Natural killer cell (primary cell): ENCODE measurements around the gene TSPAN31. TPM values are rescaled to one million over a fixed set of nuclear protein-coding genes. Genes with fewer than 3 reads are reported as not detected.

ENCODE experiments used
- ATAC-seq, 3 donors: fragments of 150-1000 bp in 2 of 3; fragments of 200-7000 bp in 1 of 3; cut with Tn5 transposase; 1 replicate in 1 of 3; 2 replicates in 2 of 3; pipeline ENCODE4 v1.10.0; 2021; ENCODE audit warnings: mild to moderate bottlenecking in 2 of 3, moderate library complexity in 2 of 3
- DNase-seq, 2 donors: peaks; one replicate each; pipeline versions ENCODE4 v3.0.0 to v3.0.0-alpha.2; 2013 to 2021; ENCODE audit warnings: mixed read lengths in 1 of 2
- H3K27ac ChIP-seq: one replicate; pipeline ENCODE4 v1.5.1; 2013; ENCODE audit warnings: mild to moderate bottlenecking, low read length
- H3K27me3 ChIP-seq: one replicate; pipeline ENCODE4 v1.6.1; 2013; ENCODE audit warnings: low read length; ENCODE audit not compliant: control insufficient read depth, insufficient read depth
- H3K36me3 ChIP-seq: one replicate; pipeline ENCODE4 v1.6.1; 2013; ENCODE audit warnings: low read length; ENCODE audit not compliant: control insufficient read depth, insufficient read depth
- H3K4me1 ChIP-seq: one replicate; pipeline ENCODE4 v1.6.1; 2013; ENCODE audit warnings: low read length; ENCODE audit not compliant: control insufficient read depth, insufficient read depth
- H3K4me3 ChIP-seq: one replicate; pipeline ENCODE4 v1.5.1; 2013; ENCODE audit warnings: low read length
- H3K9me3 ChIP-seq: one replicate; pipeline ENCODE4 v1.6.1; 2013; ENCODE audit warnings: low read length; ENCODE audit not compliant: control insufficient read depth, insufficient read depth
- H3K27ac Mint-ChIP-seq, 2 donors: one replicate each; pipeline ENCODE4 v1.8.0; 2022; ENCODE audit warnings: mild to moderate bottlenecking in 2 of 2, mixed read lengths in 2 of 2, moderate library complexity in 1 of 2
- H3K27me3 Mint-ChIP-seq, 2 donors: one replicate each; pipeline ENCODE4 v1.8.0; 2022; ENCODE audit warnings: low read depth in 2 of 2, mixed read lengths in 2 of 2
- H3K36me3 Mint-ChIP-seq: one replicate; pipeline ENCODE4 v1.8.0; 2022; ENCODE audit warnings: mixed read lengths
- H3K4me1 Mint-ChIP-seq, 2 donors: one replicate each; pipeline ENCODE4 v1.8.0; 2022; ENCODE audit warnings: mixed read lengths in 2 of 2
- H3K4me3 Mint-ChIP-seq: one replicate; pipeline ENCODE4 v1.8.0; 2022; ENCODE audit warnings: mild to moderate bottlenecking, moderate library complexity, mixed read lengths
- H3K9me3 Mint-ChIP-seq, 2 donors: one replicate each; pipeline ENCODE4 v1.8.0; 2022; ENCODE audit warnings: mixed read lengths in 2 of 2
- WGBS: methylation state at CpG from one replicate; pipeline ENCODE4 v1.1.7; 2013; ENCODE audit warnings: missing lambda C conversion rate; ENCODE audit not compliant: insufficient coverage; 5-methylcytosine and 5-hydroxymethylcytosine counted together
- intact Hi-C: fragments of 100-400 bp; cut with micrococcal nuclease; formaldehyde crosslinking; loops from one replicate; pipeline ENCODE4 v1.14.2; 2022
- total RNA-seq, 4 donors: library from RNA; stranded (reverse); fragments of 120-200 nt in 1 of 4; gene quantifications; one replicate each; pipeline versions ENCODE4 v1.2.3 to v1.2.4, GENCODE V29; 2013 to 2022
- TF ChIP-seq, protein P1 (sequence below): fragments of 200-600 bp; IDR thresholded peaks from one replicate; pipeline ENCODE4 v1.8.0; 2022; ENCODE audit warnings: antibody characterized with exemption

TSPAN31 gene
- total RNA-seq, 3 donors from 2014 or later (not counting 1 experiment from before 2014, with no cell fraction given), result 18.3 to 27.0 (median 23.5) TPM

- peaks cover 11% of the 10 kb centered on the region for H3K4me1 ChIP-seq
- DNase-seq (no peak), ATAC-seq (no peak)
- TF ChIP-seq, protein P1, sequence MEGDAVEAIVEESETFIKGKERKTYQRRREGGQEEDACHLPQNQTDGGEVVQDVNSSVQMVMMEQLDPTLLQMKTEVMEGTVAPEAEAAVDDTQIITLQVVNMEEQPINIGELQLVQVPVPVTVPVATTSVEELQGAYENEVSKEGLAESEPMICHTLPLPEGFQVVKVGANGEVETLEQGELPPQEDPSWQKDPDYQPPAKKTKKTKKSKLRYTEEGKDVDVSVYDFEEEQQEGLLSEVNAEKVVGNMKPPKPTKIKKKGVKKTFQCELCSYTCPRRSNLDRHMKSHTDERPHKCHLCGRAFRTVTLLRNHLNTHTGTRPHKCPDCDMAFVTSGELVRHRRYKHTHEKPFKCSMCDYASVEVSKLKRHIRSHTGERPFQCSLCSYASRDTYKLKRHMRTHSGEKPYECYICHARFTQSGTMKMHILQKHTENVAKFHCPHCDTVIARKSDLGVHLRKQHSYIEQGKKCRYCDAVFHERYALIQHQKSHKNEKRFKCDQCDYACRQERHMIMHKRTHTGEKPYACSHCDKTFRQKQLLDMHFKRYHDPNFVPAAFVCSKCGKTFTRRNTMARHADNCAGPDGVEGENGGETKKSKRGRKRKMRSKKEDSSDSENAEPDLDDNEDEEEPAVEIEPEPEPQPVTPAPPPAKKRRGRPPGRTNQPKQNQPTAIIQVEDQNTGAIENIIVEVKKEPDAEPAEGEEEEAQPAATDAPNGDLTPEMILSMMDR, result no peak
- H3K4me3 Mint-ChIP-seq, result no peak overlapping the region
- H3K27ac Mint-ChIP-seq, result no peak overlapping the region
- H3K27me3 ChIP-seq, result no peaks in the 10 kb centered on the region
- peaks cover 6 to 14% of the 10 kb centered on the region in 2 donors for H3K4me1 Mint-ChIP-seq
- no peaks in the 10 kb centered on the region for H3K27me3 Mint-ChIP-seq
- H3K4me3 ChIP-seq, result no peak overlapping the region
- peaks cover 8% of the 10 kb centered on the region for H3K36me3 Mint-ChIP-seq
- intact Hi-C loops, result no loop called here
- WGBS, result 98% methylated on average over 3 of the region's 3 CpGs
- H3K27ac ChIP-seq, result no peak overlapping the region
- H3K9me3 Mint-ChIP-seq, result no peaks in the 10 kb centered on the region
- H3K9me3 ChIP-seq, result no peaks in the 10 kb centered on the region
- H3K36me3 ChIP-seq, result peaks cover 40% of the 10 kb centered on the region
Observed at GRCh38 chr12:57698414-57698813, 46.4 kb upstream of the TSPAN31 start.

GRCh38 chr12:57700317-57700716 lies 44.5 kb upstream of the TSPAN31 start:
- Histone ChIP-seq H3K27ac (no peak overlapping the region), H3K4me1 (no peaks in the 10 kb centered on the region), H3K9me3 (peaks cover 4% of the 10 kb centered on the region), H3K4me3 (no peak overlapping the region), H3K36me3 (peaks cover 50% of the 10 kb centered on the region), H3K27me3 (no peaks in the 10 kb centered on the region)
- intact Hi-C loops, result no loop called here
- Mint-ChIP-seq H3K4me1 (peaks cover 6 to 14% of the 10 kb centered on the region in 2 donors), H3K4me3 (no peak overlapping the region), H3K36me3 (peaks cover 15% of the 10 kb centered on the region), H3K9me3 (no peaks in the 10 kb centered on the region), H3K27me3 (no peaks in the 10 kb centered on the region), H3K27ac (no peak overlapping the region)
- DNase-seq, result no peak
- TF ChIP-seq, protein P1, result no peak
- WGBS, result 98% methylated on average over 2 of the region's 2 CpGs
- no peak for ATAC-seq

GRCh38 chr12:57707250-57707649 lies 37.6 kb upstream of the TSPAN31 start:
- Histone ChIP-seq H3K27ac (no peak overlapping the region), H3K4me1 (no peaks in the 10 kb centered on the region), H3K27me3 (no peaks in the 10 kb centered on the region), H3K36me3 (peaks cover 37% of the 10 kb centered on the region), H3K4me3 (no peak overlapping the region), H3K9me3 (peaks cover 4% of the 10 kb centered on the region)
- no peak overlapping the region for H3K27ac Mint-ChIP-seq
- DNase-seq (no peak), ATAC-seq (no peak)
- intact Hi-C loops, result no loop called here
- no peaks in the 10 kb centered on the region for H3K9me3 Mint-ChIP-seq
- peaks cover 15% of the 10 kb centered on the region for H3K36me3 Mint-ChIP-seq
- H3K4me3 Mint-ChIP-seq, result no peak overlapping the region
- WGBS, result 97% methylated on average over 3 of the region's 3 CpGs
- TF ChIP-seq, protein P1, result no peak
- H3K27me3 Mint-ChIP-seq, result no peaks in the 10 kb centered on the region
- H3K4me1 Mint-ChIP-seq, result no peaks in the 10 kb centered on the region

GRCh38 chr12:57708296-57708695 lies 36.5 kb upstream of the TSPAN31 start:
- TF ChIP-seq, protein P1, result no peak
- Mint-ChIP-seq H3K27me3 (no peaks in the 10 kb centered on the region), H3K4me1 (no peaks in the 10 kb centered on the region), H3K36me3 (peaks cover 8% of the 10 kb centered on the region), H3K27ac (no peak overlapping the region), H3K9me3 (no peaks in the 10 kb centered on the region), H3K4me3 (no peak overlapping the region)
- intact Hi-C loops, result no loop called here
- no peak for ATAC-seq
- H3K27me3 ChIP-seq, result no peaks in the 10 kb centered on the region
- no peaks in the 10 kb centered on the region for H3K4me1 ChIP-seq
- H3K9me3 ChIP-seq, result peaks cover 4% of the 10 kb centered on the region
- H3K4me3 ChIP-seq, result no peak overlapping the region
- H3K27ac ChIP-seq, result no peak overlapping the region
- no peak for DNase-seq
- 100% methylated on average over 1 of the region's 2 CpGs for WGBS
- peaks cover 36% of the 10 kb centered on the region for H3K36me3 ChIP-seq
